CD4-positive, alpha-beta T cell treated with Interleukin-12 subunit alpha and Interleukin-12 subunit beta, for 1 hour (primary cell): ENCODE measurements around the gene OPRL1.
"Not testable (repeated sequence)": the region's sequence is repeated elsewhere in the genome, so short reads cannot be mapped to it uniquely, and the experiment has no call there.

Experiments used
- DNase-seq: peaks from one replicate; pipeline ENCODE4 v3.0.0-alpha.2; 2020

The OPRL1 gene

DNA sequence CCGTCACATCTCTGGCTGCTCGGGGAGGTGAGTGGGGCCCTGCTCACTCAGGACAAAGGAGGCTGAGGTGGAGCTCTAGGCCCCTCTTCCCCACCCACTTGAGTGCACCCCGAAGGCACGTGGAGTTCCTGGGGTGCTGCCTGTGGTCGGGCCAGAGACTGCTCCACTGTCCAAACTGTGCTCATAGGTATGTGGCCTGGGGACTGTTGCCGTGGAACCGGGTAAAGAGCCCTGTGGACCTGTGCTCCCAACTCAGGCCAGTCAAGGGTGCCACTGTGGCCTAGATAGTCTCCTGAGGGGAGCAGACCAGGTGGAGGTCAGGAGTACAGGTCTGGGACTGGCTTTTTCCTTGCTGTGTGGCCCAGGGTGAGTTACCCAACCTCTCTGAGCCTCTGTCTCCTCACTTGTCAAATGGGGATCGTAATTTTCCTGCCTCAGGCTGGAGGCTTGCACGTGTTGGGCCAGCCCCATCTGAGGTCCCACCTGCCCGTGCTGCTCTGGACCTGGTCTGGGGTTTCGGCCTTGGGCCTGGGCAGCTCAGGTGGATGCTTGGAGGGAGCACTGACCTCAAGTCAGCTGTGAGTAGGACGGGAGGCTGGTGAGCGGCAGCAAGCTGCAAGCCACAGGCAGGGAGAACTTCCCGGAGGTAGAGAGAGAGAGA, 39.9 kb downstream of the OPRL1 start:
- DNase-seq = no peak

DNA sequence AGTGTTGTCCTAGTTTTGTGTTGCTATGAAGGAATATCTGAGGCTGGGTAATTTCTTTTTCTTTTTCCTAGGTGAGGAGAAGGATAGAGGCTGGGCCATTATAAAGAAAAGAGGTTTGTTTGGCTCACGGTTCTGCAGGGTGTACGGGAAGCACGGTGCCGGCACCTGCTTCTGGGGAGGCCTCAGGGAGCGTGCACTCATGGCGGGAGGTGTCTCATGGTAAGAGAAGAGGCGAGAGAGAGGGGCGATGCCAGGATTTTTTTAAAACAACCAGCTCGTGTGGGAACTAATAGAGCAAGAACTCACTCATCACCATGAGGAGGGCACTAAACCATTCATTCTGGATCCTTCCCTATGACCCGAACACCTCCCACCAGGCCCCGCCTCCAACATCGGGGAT, 41.7 kb downstream of the OPRL1 start:
- no peak for DNase-seq

DNA sequence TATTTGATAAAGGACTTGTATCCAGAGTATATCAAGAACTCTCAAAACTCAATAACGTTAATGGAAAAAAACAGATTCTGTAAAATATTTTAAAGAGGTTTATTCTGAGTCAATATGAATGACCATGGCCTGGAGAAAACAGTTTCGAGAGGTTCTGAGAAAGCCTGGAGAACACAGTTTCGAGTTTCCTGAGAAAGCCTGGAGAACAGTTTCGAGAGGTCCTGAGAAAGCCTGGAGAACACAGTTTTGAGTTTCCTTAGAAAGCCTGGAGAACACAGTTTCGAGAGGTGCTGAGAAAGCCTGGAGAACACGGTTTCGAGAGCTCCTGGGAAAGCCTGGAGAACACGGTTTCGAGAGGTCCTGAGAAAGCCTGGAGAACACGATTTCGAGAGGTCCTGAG, 43.0 kb downstream of the OPRL1 start:
- DNase-seq = not testable (repeated sequence)

DNA sequence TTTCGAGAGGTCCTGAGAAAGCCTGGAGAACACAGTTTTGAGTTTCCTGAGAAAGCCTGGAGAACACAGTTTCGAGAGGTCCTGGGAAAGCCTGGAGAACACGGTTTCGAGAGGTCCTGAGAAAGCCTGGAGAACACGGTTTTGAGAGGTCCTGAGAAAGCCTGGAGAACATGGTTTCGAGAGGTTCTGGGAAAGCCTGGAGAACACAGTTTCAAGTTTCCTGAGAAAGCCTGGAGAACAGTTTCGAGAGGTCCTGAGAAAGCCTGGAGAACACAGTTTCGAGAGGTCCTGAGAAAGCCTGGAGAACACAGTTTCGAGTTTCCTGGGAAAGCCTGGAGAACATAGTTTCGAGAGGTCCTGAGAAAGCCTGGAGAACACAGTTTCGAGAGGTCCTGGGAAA, 43.6 kb downstream of the OPRL1 start:
- DNase-seq = not testable (repeated sequence)

DNA sequence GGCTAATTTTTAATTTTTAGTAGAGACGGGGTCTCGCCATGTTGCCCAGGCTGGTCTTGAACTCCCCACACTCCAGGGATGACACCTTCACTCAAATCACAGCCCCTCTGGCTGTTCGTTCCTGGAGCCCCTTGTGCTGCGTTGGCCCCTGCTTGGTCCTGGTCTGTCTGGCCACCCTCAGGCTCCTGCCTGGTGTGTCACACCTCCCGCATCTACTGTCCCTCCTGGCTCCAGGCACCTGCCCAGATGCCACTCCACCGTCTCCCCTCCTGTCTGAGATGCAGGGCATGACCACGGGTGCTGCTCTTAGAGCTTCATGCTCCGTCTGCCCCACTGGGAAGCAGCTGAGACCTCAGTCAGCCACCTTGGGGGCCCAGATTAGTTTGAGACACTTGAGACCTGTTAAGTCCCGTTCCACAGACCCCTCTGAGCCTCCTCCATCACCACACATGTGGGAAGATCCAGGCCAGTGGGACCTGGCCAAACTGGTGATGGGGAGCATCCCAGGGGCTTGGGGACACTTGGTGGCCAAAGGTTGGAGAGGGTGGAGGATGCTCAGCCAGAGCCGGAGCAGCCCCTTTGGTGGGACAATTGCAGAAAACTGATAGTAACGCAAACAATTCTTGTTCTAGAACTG, 49.4 kb downstream of the OPRL1 start:
- no peak for DNase-seq

DNA sequence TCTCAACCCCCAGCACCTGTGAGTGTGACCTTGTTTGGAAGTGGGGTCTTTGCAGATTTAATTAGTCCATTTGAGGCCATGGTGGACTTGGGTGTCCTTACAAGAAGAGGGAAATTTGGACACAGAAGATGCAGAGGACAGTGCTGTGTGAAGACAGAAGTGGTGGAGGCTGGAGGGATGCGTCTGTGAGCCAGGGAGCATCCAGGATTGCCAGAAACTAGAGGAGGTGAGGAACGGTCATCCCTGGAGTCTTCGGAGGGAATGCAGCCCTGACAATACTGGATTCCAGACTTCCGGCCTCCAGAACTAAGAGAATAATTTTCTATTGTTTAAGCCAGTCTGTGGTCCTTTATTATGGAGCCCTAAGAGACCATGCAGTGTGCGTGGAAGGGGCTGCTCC, 50.4 kb downstream of the OPRL1 start:
- DNase-seq = no peak

DNA sequence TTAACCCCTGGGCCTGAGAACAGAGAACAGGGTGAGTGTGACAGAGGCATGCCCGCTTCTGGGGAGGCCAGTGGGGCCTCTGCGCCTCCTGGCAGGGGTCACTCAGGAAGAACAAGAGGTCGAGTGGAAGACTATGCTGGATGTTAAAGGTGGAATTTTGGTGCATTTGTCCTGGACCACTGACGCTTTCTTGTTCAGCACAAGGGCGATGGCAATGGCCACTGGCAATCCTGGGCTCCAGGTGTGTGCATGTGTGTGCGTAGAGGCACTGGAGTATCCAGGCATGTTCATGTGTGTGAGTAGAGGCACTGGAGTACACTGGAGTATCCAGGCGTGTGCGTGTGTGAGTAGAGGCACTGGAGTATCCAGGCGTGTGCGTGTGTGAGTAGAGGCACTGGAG, 51.0 kb downstream of the OPRL1 start:
- no peak for DNase-seq

DNA sequence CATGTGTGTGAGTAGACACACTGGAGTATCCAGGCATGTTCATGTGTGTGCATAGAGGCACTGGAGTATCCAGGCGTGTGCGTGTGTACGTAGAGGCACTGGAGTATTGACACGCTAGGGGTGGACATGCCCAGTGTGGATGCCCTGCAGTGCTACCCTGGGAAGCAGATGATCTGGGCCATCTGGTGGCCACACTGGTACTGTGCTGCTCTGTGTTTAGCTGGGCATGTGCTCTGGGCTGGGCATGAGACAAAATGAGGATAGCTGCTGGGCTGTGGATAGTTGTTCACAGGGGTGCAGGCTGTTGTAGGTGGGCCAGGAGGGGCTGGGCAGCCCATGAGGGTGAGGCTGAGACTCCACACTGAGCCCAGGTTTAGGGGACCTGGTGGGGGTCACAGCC, 51.5 kb downstream of the OPRL1 start:
- no peak for DNase-seq

DNA sequence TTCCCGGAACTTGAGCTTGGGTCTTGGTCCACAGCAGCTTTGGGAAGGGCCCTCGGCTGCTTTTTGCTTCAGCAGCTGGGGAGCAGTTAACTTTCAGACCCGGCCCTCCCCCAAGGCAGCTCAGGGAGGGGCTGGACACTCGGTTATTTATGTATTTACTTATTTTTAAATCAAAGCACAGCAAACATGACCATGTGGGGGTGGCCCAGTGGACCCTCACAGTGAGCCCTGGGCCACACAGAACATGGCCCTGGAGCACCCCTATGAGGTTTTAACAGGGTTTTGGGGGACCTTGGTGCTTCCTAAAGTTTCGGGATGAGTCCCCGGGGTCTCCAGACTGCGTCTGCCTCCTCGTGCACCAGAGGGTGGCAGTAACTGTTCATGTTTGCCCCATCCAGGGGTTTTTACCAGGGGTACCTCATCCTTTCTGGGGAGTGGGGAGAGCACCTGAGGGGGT, 54.1 kb downstream of the OPRL1 start:
- DNase-seq = no peak

DNA sequence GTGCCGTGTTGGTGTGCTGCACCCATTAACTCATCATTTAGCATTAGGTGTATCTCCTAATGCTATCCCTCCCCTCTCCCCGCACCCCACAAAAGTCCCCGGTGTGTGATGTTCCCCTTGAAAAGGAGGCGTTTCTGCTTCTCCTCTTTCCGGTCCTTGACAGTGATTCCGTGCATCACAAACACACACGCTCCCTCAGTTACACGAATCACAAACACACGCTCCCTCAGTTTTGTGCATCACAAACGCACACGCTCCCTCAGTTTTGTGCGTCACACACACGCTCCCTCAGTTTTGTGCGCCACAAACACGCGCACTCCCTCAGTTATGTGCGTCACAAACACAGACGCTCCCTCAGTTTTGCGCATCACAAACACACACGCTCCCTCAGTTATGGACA, 54.9 kb downstream of the OPRL1 start:
- DNase-seq = not testable (repeated sequence)

DNA sequence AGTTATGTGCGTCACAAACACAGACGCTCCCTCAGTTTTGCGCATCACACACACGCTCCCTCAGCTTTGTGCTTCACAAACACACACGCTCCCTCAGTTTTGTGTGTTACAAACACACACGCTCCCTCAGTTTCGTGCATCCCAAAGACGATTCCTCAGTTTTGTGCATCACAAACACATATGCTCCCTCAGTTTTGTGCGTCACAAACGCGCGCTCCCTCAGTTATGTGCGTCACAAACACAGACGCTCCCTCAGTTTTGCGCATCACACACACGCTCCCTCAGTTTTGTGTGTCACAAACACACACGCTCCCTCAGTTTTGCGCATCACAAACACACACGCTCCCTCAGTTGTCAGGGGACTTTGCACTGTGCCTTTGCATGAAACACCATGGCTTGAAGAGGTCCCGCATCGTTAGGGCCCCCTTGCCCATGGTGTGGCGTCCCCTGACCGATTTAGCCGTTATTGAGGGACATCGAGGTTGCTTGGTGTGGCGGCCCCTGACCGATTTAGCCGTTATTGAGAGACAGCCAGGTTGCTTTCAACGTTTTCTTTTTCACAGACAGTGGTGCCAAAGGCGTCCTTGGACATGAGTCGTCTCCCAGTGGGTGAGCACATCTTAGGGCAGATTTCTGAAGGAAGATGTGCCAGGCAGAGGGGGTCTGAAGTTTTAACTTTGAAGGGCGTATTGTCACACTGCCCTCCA, 56.3 kb downstream of the OPRL1 start:
- DNase-seq = no peak

DNA sequence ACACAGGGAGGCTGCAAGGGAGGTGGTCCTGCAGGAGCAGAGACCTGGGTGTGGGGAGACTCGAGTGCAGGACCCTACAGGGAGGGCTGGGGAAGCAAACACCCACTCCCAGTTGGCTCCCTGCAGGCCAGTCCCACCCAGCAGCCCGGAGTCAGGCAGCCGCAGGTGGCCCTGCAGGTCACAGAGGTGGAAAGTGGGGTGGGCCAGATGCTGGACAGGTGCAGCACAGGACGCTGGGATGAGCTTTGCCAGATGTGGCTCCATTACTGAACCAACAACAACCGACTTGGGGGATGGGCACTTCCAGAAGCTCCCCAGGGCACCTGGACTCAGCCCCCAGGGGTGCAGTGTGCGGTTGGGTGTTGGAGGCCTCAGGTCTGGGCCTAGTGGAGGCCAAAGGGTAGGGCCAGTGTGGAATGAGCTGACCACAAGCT, 57.7 kb downstream of the OPRL1 start:
- DNase-seq = no peak

DNA sequence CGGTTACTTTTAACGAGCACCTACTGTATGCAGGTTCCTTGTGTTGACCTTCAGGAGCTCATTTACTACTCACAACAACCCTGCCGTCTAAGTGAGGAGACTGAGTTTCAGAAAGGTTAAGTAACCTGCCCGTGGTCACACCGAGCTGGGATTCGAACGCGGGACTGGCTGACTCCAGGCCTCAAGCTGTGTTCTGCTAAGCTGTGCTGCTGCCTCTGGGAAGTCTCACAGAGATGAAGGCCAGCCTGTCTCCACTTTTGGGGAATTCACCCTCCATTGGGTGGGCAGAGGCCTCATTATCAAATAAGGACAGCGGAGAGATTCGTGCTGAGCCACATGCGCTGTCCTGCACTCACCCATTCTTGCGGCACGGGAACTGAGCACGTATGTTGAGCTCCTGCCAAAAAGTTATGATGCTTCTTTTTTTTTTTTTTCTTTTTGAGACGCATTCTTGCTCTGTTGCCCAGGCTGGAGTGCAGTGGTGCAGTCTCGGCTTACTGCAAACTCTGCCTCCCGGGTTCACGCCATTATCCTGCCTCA, 58.5 kb downstream of the OPRL1 start:
- DNase-seq = no peak

DNA sequence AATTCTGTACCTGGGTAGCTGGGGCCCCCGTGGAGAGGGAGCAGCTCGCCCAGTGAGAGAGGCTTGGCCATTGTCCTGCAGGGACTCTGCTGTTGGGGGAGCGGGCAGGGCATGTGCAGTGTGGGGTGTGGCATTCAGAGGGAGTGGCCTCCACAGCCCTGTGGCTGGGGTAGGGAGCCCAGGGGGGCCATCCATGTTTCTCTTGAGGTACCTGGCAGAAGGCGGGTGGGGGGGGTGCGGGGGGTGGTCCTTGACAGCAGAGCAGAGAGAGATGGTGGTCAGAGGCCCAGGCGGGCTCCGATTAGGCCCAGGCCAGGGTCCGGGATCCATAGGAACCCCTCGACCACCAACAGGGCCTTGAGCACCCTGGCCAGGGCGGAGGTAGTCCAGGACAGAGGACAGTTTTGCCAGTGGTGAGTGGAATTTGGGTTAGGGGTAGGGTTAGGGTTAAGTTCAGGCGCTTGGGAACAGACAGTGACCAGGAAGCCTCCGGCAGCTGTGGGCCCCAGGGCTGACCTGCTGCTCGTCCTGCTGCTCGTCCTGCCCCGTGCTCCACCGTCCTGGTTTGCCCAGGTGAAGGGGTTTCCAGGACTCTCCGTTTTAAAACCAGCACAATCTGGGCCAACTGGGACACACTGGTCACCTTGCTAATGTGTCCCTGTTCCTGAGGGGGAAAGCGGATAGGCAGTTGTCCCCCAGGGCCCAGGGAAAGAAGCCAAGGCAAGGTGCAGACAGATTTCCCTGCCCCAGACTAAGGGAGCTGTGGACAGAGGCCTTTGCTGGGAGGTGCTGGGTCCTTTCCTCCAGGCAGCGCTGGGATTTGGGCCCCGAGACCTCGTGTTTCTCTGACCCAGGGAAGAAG, 59.5 kb downstream of the OPRL1 start:
- no peak for DNase-seq

DNA sequence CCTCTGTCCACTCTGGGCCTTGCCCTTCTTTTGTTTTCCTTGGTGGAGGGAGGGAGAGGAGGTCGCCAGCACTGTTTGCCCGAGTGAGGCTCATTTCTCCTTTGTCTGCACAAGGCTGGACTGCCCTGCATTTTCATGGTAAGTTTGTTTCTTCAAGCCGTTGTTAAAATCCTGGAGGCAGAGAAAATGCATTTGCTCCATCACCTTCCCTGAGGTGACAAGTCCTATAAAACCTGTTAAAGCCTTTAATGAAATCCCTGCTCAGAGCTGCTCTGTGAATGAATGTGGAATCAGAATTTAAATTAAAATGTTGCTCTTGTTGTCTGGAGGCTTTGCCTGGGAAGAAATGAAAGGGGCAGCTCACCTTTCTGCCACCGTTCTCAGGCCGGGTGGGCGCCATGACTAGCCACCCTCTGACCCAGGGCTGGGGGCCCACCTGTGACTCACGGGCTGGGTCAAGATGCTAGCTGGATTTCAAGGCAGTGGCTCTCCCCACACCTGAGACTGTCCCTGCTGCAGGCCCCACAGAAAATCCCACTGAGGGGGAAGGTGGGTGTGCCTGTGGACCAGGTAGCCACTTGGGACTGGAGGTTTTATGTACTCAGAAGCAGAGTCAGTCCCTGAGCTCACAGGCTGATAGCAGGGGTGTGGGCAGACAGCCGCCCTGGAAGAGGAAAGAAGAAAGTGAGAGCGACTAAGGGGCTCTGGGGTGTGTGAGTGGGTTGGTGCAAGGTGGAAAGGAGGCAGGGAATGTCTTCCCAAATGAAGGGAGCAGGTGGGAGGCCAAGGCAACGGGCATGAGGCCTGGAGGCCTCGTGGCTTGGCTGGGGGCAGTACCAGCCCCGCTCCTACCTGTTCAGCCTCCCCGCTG, 60.4 kb downstream of the OPRL1 start:
- DNase-seq = no peak

DNA sequence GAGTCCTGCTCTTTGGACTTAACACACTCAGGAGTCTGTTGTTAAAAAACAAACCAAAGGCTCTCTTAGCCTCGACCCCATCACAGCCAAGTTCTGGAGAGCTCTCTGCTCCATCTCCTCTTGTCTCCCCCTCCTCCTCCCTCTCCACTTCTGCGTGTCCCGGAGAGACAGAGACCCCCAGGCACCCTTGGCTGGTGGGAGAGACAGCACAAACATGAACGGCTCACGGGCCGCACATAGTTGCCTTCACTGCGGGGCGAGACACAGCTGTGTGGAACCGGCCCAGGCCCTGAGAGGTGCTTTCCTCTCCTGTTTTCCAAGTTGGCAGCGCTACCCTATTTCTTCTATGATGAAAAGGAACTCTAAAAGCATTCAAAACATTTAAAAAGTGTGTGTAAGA, 61.1 kb downstream of the OPRL1 start:
- DNase-seq = no peak

DNA sequence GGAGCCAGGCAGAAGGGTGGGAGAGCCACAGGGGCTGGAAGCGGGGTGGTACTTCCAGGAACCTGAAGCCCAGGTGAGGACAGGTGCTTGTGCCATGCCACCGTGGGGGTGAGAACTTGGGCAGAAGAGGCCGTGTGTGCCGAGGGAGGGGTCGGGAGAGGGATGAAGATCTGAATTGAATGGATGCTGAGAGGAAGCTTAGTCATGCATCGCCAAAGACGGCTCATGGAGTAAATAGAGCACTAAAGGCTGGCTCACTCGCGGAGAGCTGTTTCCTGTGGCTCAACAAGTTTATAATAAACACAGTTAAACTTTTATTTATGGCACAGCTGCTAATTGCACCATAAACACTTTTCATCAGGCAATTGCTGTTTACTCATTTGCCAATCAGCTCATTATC, 62.7 kb downstream of the OPRL1 start:
- no peak for DNase-seq

DNA sequence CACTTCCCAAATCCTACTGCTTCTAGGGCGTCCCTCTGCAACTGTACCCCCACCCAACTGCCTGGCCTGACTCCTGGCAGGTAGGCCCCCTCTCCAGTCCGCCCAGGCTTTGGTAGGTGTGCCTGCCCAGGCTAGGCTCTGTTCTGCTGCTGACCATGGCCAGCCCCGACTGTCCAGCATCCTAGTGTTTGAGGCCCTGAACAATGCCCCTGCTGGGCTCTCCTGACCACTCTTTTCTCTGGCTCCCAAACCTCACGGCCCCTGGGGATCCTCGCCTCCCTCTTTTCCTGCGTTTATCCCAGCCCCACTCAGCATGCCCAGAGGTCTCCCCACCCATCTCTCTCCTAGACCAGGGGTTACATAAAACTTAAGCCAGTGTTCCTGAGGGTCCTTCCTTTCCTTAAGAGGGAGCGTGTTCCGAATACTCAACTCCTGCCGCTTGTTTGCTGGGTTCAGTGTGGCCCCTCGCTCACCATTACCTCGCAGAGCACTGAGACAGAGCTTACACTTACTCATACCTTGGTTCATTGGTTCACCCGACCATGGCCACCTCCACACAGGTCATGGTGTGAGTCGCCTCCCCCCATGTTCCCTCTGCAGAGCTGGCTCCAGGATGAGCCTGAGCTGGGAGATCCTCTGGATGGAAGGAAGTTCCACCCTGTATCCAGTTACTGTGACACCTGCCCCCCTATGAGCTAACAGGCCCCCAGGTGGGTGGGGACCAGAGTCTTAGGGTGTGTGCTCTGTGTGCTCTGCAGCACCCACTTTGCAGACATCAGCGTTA, 63.3 kb downstream of the OPRL1 start:
- no peak for DNase-seq

DNA sequence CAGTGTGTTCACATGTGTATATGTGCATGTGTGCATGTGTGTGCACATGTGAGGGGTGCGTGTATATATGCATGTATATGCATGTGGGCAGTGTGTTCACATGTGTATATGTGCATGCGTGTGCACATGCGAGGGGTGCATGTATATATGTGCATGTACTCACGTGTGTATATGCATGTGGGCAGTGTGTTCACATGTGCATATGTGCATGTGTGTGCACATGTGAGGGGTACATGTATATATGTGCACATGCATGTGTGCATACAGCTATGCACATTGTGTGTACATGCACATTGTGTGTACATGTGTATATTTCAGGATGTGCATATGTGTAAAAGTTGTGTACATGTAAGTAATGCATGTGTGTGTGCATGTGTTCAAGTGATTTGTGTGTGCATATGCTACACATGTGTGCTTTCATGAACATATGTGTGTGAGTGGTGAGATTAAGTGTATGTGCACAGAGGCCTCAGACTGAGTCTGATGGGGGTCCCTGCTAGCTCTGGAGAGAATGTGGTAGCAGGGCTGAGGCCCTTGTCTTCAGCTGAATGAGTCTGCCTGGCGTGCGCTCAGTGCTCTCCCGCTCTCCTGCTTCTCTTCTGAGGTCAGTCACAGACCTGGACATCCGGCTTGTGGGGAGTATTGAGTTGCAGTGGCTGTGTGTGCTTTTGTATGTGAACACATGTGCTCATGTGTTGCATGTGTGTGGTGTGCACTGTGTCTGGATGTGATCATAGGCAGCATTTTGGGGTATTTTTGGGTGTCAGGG, 64.4 kb downstream of the OPRL1 start:
- no peak for DNase-seq
